Endothelial cell (in vitro differentiated cells): ENCODE data around the gene YAF2. TPM values are rescaled to one million over a fixed set of nuclear protein-coding genes. Genes with fewer than 3 reads are reported as not detected.
A peak's percentile ranks its signal among the peaks of the same experiment; 100 is the strongest.

ENCODE experiments used
- DNase-seq: peaks from one replicate; pipeline ENCODE4 v3.0.0; 2021; ENCODE audit warnings: low spot score
- H3K27ac Mint-ChIP-seq: one replicate; pipeline ENCODE4 v1.8.0; 2021; ENCODE audit warnings: mixed read lengths, inconsistent platforms; ENCODE audit not compliant: unreplicated experiment
- H3K27me3 Mint-ChIP-seq: one replicate; pipeline ENCODE4 v1.8.0; 2021; ENCODE audit warnings: mild to moderate bottlenecking, moderate library complexity, mixed read lengths, inconsistent platforms; ENCODE audit not compliant: unreplicated experiment
- H3K36me3 Mint-ChIP-seq: one replicate; pipeline ENCODE4 v1.8.0; 2021; ENCODE audit warnings: mild to moderate bottlenecking, low read depth, mixed read lengths, inconsistent platforms; ENCODE audit not compliant: unreplicated experiment
- H3K4me1 Mint-ChIP-seq: one replicate; pipeline ENCODE4 v1.8.0; 2021; ENCODE audit warnings: mild to moderate bottlenecking, mixed read lengths, inconsistent platforms; ENCODE audit not compliant: unreplicated experiment
- H3K4me3 Mint-ChIP-seq: one replicate; pipeline ENCODE4 v1.8.0; 2021; ENCODE audit warnings: mild to moderate bottlenecking, mixed read lengths, inconsistent platforms; ENCODE audit not compliant: unreplicated experiment
- H3K9me3 Mint-ChIP-seq: one replicate; pipeline ENCODE4 v1.8.0; 2021; ENCODE audit warnings: mixed read lengths, inconsistent platforms; ENCODE audit not compliant: unreplicated experiment
- CTCF ChIP-seq: fragments of 200-600 bp; sonication (generic); IDR thresholded peaks from one replicate; pipeline ENCODE4 v1.5.0; 2021; ENCODE audit warnings: antibody characterized with exemption; ENCODE audit not compliant: unreplicated experiment
- total RNA-seq: library from RNA; stranded (reverse); fragmentation: NEBNext Ultra II Directional; extraction: Animal tissue kit (Norgen Biotek cat#: 25700); gene quantifications from one replicate; pipeline ENCODE4 v1.2.1, GENCODE V29; 2021; ENCODE audit not compliant: unreplicated experiment

YAF2 gene
- total RNA-seq, 1 donor from 2014 or later = 23.2 TPM

GRCh38 chr12:42130672-42131402 lies 107.2 kb downstream of the YAF2 start:
- H3K27ac Mint-ChIP-seq = no peak overlapping the region
- DNase-seq = no peak
- no peak overlapping the region for H3K4me3 Mint-ChIP-seq
- no peaks in the 10 kb centered on the region for H3K27me3 Mint-ChIP-seq
- H3K36me3 Mint-ChIP-seq = no peaks in the 10 kb centered on the region
- H3K4me1 Mint-ChIP-seq = no peaks in the 10 kb centered on the region
- H3K9me3 Mint-ChIP-seq = no peaks in the 10 kb centered on the region
- no peak for TF ChIP-seq CTCF

- no peaks in the 10 kb centered on the region for H3K4me1 Mint-ChIP-seq
- peak; percentile 46 for DNase-seq
- no peaks in the 10 kb centered on the region for H3K36me3 Mint-ChIP-seq
- H3K27me3 Mint-ChIP-seq = no peaks in the 10 kb centered on the region
- H3K9me3 Mint-ChIP-seq = no peaks in the 10 kb centered on the region
- no peak overlapping the region for H3K27ac Mint-ChIP-seq
- TF ChIP-seq CTCF = peak; percentile 60
- H3K4me3 Mint-ChIP-seq = no peak overlapping the region
These were observed 108.3 kb downstream of the YAF2 start for GRCh38 chr12:42129595-42130204.

- no peaks in the 10 kb centered on the region for H3K36me3 Mint-ChIP-seq
- H3K4me3 Mint-ChIP-seq = no peak overlapping the region
- no peaks in the 10 kb centered on the region for H3K9me3 Mint-ChIP-seq
- H3K27me3 Mint-ChIP-seq = no peaks in the 10 kb centered on the region
- H3K27ac Mint-ChIP-seq = no peak overlapping the region
- no peak for TF ChIP-seq CTCF
- no peak for DNase-seq
- no peaks in the 10 kb centered on the region for H3K4me1 Mint-ChIP-seq
These were observed 109.2 kb downstream of the YAF2 start for GRCh38 chr12:42128888-42129287.

GRCh38 chr12:42128327-42128726 lies 109.7 kb downstream of the YAF2 start:
- Mint-ChIP-seq H3K36me3 (no peaks in the 10 kb centered on the region), H3K27me3 (no peaks in the 10 kb centered on the region), H3K27ac (no peak overlapping the region), H3K9me3 (no peaks in the 10 kb centered on the region), H3K4me1 (no peaks in the 10 kb centered on the region), H3K4me3 (no peak overlapping the region)
- no peak for TF ChIP-seq CTCF
- DNase-seq = no peak

- TF ChIP-seq CTCF = no peak
- no peak for DNase-seq
- Mint-ChIP-seq H3K9me3 (no peaks in the 10 kb centered on the region), H3K36me3 (no peaks in the 10 kb centered on the region), H3K4me3 (no peak overlapping the region), H3K4me1 (no peaks in the 10 kb centered on the region), H3K27me3 (no peaks in the 10 kb centered on the region), H3K27ac (no peak overlapping the region)
These were observed 111.1 kb downstream of the YAF2 start for GRCh38 chr12:42126963-42127362.
